ENCODE data around the gene JMJD4. TPM values are rescaled to one million over a fixed set of nuclear protein-coding genes. Genes with fewer than 3 reads are reported as not detected.

Gene JMJD4
- total and polyA plus RNA-seq, 2 experiments from 2014 or later, result 11.5 to 17.7 TPM

- TF ChIP-seq ZNF462 (CRISPR knock-in tag; IDR thresholded peaks at IDR 0.05), result no peak
Observed at GRCh38 chr1:227744668-227745067, 9.6 kb upstream of the JMJD4 start (continued).

- H3K9me2 ChIP-seq (ENCODE audit: insufficient read depth), result no peaks in the 10 kb centered on the region
- ATAC-seq, result peak; percentile 88
Observed at GRCh38 chr1:227742738-227743715, 7.9 kb upstream of the JMJD4 start.

More at GRCh38 chr1:227742738-227743715, 7.9 kb upstream of the JMJD4 start:
- no peaks in the 10 kb centered on the region for H3K36me3 ChIP-seq (ENCODE audit: insufficient read depth)
- no peak overlapping the region for H3K27ac ChIP-seq (ENCODE audit: low read depth)
- Mint-ChIP-seq H3K4me1 (peaks cover 13% of the 10 kb centered on the region), H3K9me3 (no peaks in the 10 kb centered on the region), H3K27me3 (ENCODE audit: insufficient read depth, low read depth, poor library complexity) (peaks cover 11% of the 10 kb centered on the region), H3K36me3 (ENCODE audit: low read depth) (peaks cover 3% of the 10 kb centered on the region; the same call in 1 of the 3 replicates), H3K4me3 (no peak overlapping the region), H3K27ac (no peak overlapping the region)
- DNase-seq (ENCODE audit: low spot score), result peak; percentile 42
- TF ChIP-seq CTCF (conservative IDR thresholded peaks at IDR 0.05; ENCODE audit: low read depth in 2 of 2) (peak; percentile 32 to 36; a peak in 3 of 4 replicates), NANOG (IDR thresholded peaks at IDR 0.05; ENCODE audit: borderline replicate concordance) (no peak), REST (IDR thresholded peaks at IDR 0.05; ENCODE audit: unreplicated experiment) (no peak), EZH2 (IDR thresholded peaks at IDR 0.05; ENCODE audit: low read depth, unreplicated experiment) (no peak), ETS1 (IDR thresholded peaks at IDR 0.05) (no peak)
- H3K79me2 ChIP-seq (replicated peaks; ENCODE audit: insufficient read depth), result peaks cover 82% of the 10 kb centered on the region
- peaks cover 22% of the 10 kb centered on the region for H4K20me1 ChIP-seq (replicated peaks; ENCODE audit: insufficient read depth)
- H2AFZ ChIP-seq, result no peak overlapping the region
- H3K4me2 ChIP-seq, result no peak overlapping the region
- H3K4me1 ChIP-seq (ENCODE audit: insufficient read depth), result no peaks in the 10 kb centered on the region
- no peaks in the 10 kb centered on the region for H3F3A ChIP-seq (replicated peaks; ENCODE audit: low read depth)
- no peak overlapping the region for H3K4me3 ChIP-seq
- H3K27me3 ChIP-seq (ENCODE audit: insufficient read depth), result no peaks in the 10 kb centered on the region

All from GM23338 (cell line).